Measurements from ENCODE around the gene OSBPL10. TPM values are rescaled to one million over a fixed set of nuclear protein-coding genes. Genes with fewer than 3 reads are reported as not detected.

The OSBPL10 gene
- total RNA-seq, 1 donor from 2014 or later, result 3.8 TPM

DNA sequence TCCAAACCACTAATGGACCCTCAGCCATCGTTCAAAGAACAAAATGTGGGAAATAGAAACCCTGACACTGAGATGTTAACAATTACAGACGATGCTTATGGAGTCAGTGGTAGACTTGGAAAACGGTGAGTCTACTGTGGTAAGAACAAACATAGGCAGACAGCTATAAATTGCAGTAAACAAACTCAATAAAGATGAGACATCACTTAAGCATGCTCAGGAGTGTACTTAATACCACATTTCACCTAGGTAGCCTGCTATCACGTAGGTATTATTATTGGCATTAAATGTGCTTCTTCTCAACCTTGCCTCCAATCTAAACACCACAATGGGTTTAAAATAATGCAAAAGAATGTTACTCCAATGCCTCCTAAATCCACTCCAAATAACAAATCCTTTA lies 2.5 kb downstream of the OSBPL10 start:
- no peak for DNase-seq
- no peak overlapping the region for H3K27ac Mint-ChIP-seq (ENCODE audit: unreplicated experiment)
- peaks cover 11% of the 10 kb centered on the region for H3K27me3 Mint-ChIP-seq (ENCODE audit: unreplicated experiment)
- H3K4me1 Mint-ChIP-seq (ENCODE audit: low read depth, unreplicated experiment), result peaks cover 3% of the 10 kb centered on the region
- H3K36me3 Mint-ChIP-seq (ENCODE audit: unreplicated experiment), result no peaks in the 10 kb centered on the region
- TF ChIP-seq, protein P1, sequence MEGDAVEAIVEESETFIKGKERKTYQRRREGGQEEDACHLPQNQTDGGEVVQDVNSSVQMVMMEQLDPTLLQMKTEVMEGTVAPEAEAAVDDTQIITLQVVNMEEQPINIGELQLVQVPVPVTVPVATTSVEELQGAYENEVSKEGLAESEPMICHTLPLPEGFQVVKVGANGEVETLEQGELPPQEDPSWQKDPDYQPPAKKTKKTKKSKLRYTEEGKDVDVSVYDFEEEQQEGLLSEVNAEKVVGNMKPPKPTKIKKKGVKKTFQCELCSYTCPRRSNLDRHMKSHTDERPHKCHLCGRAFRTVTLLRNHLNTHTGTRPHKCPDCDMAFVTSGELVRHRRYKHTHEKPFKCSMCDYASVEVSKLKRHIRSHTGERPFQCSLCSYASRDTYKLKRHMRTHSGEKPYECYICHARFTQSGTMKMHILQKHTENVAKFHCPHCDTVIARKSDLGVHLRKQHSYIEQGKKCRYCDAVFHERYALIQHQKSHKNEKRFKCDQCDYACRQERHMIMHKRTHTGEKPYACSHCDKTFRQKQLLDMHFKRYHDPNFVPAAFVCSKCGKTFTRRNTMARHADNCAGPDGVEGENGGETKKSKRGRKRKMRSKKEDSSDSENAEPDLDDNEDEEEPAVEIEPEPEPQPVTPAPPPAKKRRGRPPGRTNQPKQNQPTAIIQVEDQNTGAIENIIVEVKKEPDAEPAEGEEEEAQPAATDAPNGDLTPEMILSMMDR (IDR thresholded peaks at IDR 0.05; ENCODE audit: partially characterized antibody, unreplicated experiment), result no peak
- no peak overlapping the region for H3K4me3 Mint-ChIP-seq (ENCODE audit: unreplicated experiment)
- no peaks in the 10 kb centered on the region for H3K9me3 Mint-ChIP-seq (ENCODE audit: unreplicated experiment)

GRCh38 chr3:31977736-31978135 lies 3.3 kb downstream of the OSBPL10 start:
- H3K9me3 Mint-ChIP-seq (ENCODE audit: unreplicated experiment), result no peaks in the 10 kb centered on the region
- no peak overlapping the region for H3K4me3 Mint-ChIP-seq (ENCODE audit: unreplicated experiment)

DNA sequence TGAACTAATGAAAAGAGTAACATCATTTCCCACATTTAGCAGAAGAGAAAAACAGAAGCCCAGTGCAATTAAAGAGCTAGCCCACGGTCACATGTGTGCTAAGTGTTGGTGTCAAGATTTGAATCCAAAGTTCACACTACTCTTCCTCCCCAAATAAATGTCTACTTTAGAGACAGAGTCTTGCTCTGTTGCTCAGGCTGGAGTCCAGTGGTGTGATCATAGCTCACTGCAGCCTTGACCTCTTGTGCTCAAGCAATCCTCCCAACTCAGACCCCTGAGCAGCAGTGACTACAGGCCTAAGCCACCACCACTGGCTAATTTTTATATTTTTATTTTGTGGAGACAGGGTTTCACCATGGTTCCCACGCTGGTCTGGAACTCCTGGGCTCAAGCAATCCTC lies 4.8 kb downstream of the OSBPL10 start:
- Mint-ChIP-seq H3K36me3 (ENCODE audit: unreplicated experiment) (no peaks in the 10 kb centered on the region), H3K9me3 (ENCODE audit: unreplicated experiment) (no peaks in the 10 kb centered on the region), H3K4me1 (ENCODE audit: low read depth, unreplicated experiment) (peaks cover 3% of the 10 kb centered on the region), H3K27me3 (ENCODE audit: unreplicated experiment) (peaks cover 8% of the 10 kb centered on the region), H3K27ac (ENCODE audit: unreplicated experiment) (no peak overlapping the region), H3K4me3 (ENCODE audit: unreplicated experiment) (no peak overlapping the region)
- no peak for DNase-seq
- TF ChIP-seq, protein P1 (IDR thresholded peaks at IDR 0.05; ENCODE audit: partially characterized antibody, unreplicated experiment), result no peak

More at GRCh38 chr3:31977736-31978135, 3.3 kb downstream of the OSBPL10 start:
- no peak for DNase-seq
- Mint-ChIP-seq H3K27ac (ENCODE audit: unreplicated experiment) (no peak overlapping the region), H3K4me1 (ENCODE audit: low read depth, unreplicated experiment) (peaks cover 3% of the 10 kb centered on the region), H3K27me3 (ENCODE audit: unreplicated experiment) (peaks cover 11% of the 10 kb centered on the region), H3K36me3 (ENCODE audit: unreplicated experiment) (no peaks in the 10 kb centered on the region)
- TF ChIP-seq, protein P1 (IDR thresholded peaks at IDR 0.05; ENCODE audit: partially characterized antibody, unreplicated experiment), result no peak

GRCh38 chr3:31974964-31975363 lies 6.1 kb downstream of the OSBPL10 start:
- Mint-ChIP-seq H3K36me3 (ENCODE audit: unreplicated experiment) (no peaks in the 10 kb centered on the region), H3K4me1 (ENCODE audit: low read depth, unreplicated experiment) (peaks cover 3% of the 10 kb centered on the region), H3K27me3 (ENCODE audit: unreplicated experiment) (peaks cover 8% of the 10 kb centered on the region), H3K4me3 (ENCODE audit: unreplicated experiment) (no peak overlapping the region), H3K27ac (ENCODE audit: unreplicated experiment) (no peak overlapping the region), H3K9me3 (ENCODE audit: unreplicated experiment) (no peaks in the 10 kb centered on the region)
- no peak for DNase-seq
- TF ChIP-seq, protein P1 (IDR thresholded peaks at IDR 0.05; ENCODE audit: partially characterized antibody, unreplicated experiment), result no peak

DNA sequence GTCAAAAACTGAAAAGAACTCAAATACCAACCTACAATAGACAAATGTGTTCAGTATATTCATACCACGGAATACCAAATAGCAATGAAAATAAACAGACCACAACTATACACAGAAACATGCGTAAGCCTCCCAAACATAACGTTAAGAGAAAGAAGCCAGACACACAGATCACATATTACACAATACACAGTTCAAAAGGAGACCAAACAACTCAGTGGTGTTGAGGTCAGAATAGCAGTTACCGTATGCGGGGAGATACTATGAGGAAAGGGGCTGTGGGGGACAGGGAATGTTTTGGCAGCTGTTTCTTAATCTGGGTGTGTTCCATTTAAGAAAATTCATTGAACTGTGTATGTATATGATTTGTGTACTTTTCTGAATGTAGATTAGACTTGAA lies 6.6 kb downstream of the OSBPL10 start:
- H3K27ac Mint-ChIP-seq (ENCODE audit: unreplicated experiment), result no peak overlapping the region
- H3K4me1 Mint-ChIP-seq (ENCODE audit: low read depth, unreplicated experiment), result no peaks in the 10 kb centered on the region
- no peak overlapping the region for H3K4me3 Mint-ChIP-seq (ENCODE audit: unreplicated experiment)
- TF ChIP-seq, protein P1 (IDR thresholded peaks at IDR 0.05; ENCODE audit: partially characterized antibody, unreplicated experiment), result no peak
- DNase-seq, result no peak
- peaks cover 8% of the 10 kb centered on the region for H3K27me3 Mint-ChIP-seq (ENCODE audit: unreplicated experiment)
- no peaks in the 10 kb centered on the region for H3K9me3 Mint-ChIP-seq (ENCODE audit: unreplicated experiment)
- H3K36me3 Mint-ChIP-seq (ENCODE audit: unreplicated experiment), result no peaks in the 10 kb centered on the region

All from glutamatergic neuron (in vitro differentiated cells).